Fibroblast of lung (primary cell): ENCODE results near the gene BAIAP2.

Source experiments
- CTCF ChIP-seq, 2 donors: IDR thresholded peaks in 1 of 2; conservative IDR thresholded peaks in 1 of 2; 1 replicate in 1 of 2; 2 replicates in 1 of 2; pipeline ENCODE4 v1.5.1; 2011 to 2012; ENCODE audit warnings: low read length in 2 of 2, control low read depth in 1 of 2, inconsistent platforms in 1 of 2, low read depth in 1 of 2, mild to moderate bottlenecking in 1 of 2
- EZH2 ChIP-seq: IDR thresholded peaks from 2 replicates; pipeline ENCODE4 v1.5.1; 2012; ENCODE audit warnings: low read length, control low read depth, mild to moderate bottlenecking; ENCODE audit errors: missing control alignments

GRCh38 chr17:81135505-81136278 is 100.7 kb downstream of the BAIAP2 start:
- no peak for TF ChIP-seq CTCF (conservative IDR thresholded peaks at IDR 0.05 in 1 of 2, IDR thresholded peaks at IDR 0.05 in 1 of 2; ENCODE audit: low read depth in 1 of 2, low read length in 2 of 2)
- no peak for TF ChIP-seq EZH2
